Tibial artery (tissue), 4 donors: Measurements from ENCODE around the gene ARRDC2.

Source experiments
- DNase-seq, 2 donors: peaks; one replicate each; pipeline ENCODE4 v3.0.0-alpha.2; 2019
- H3K27ac ChIP-seq, 2 donors: fragments of 200-600 bp; sonication (generic) in 1 of 2; 1 replicate in 1 of 2; 2 replicates in 1 of 2; pipeline ENCODE4 v1.5.1; 2018 to 2019; ENCODE audit warnings: mild to moderate bottlenecking in 1 of 2
- H3K27me3 ChIP-seq, 2 donors: fragments of 200-600 bp; sonication (generic) in 1 of 2; one replicate each; pipeline versions ENCODE4 v1.5.1 to v1.6.0; 2016 to 2019
- H3K36me3 ChIP-seq, 3 donors: fragments of 200-600 bp; sonication (generic) in 2 of 3; one replicate each; pipeline ENCODE4 v1.5.1; 2016 to 2019; ENCODE audit warnings: mild to moderate bottlenecking in 2 of 3
- H3K4me1 ChIP-seq, 4 donors: fragments of 200-600 bp; sonication (generic) in 2 of 4; 1 replicate in 3 of 4; 2 replicates in 1 of 4; pipeline ENCODE4 v1.5.1; 2016 to 2019
- H3K4me3 ChIP-seq, 2 donors: fragments of 200-600 bp; sonication (generic) in 1 of 2; 1 replicate in 1 of 2; 2 replicates in 1 of 2; pipeline ENCODE4 v1.5.1; 2018 to 2019; ENCODE audit warnings: mild to moderate bottlenecking in 2 of 2
- H3K9me3 ChIP-seq, 3 donors: fragments of 200-600 bp; sonication (generic) in 1 of 3; one replicate each; pipeline ENCODE4 v1.5.1; 2016 to 2019
- intact Hi-C: fragments of 100-400 bp; cut with DNase I; formaldehyde crosslinking; loops from one replicate; pipeline ENCODE4 v1.15.0; 2023; ENCODE audit warnings: low total_unique reads
- TF ChIP-seq, protein P1 (sequence below), 2 experiments: fragments of 200-600 bp in 1 of 2; fragments of 450-650 bp in 1 of 2; IDR thresholded peaks; one replicate each; pipeline ENCODE4 v1.5.1; 2017 to 2019; ENCODE audit warnings: antibody characterized with exemption in 2 of 2, mild to moderate bottlenecking in 1 of 2, moderate library complexity in 1 of 2

The ARRDC2 gene

DNA sequence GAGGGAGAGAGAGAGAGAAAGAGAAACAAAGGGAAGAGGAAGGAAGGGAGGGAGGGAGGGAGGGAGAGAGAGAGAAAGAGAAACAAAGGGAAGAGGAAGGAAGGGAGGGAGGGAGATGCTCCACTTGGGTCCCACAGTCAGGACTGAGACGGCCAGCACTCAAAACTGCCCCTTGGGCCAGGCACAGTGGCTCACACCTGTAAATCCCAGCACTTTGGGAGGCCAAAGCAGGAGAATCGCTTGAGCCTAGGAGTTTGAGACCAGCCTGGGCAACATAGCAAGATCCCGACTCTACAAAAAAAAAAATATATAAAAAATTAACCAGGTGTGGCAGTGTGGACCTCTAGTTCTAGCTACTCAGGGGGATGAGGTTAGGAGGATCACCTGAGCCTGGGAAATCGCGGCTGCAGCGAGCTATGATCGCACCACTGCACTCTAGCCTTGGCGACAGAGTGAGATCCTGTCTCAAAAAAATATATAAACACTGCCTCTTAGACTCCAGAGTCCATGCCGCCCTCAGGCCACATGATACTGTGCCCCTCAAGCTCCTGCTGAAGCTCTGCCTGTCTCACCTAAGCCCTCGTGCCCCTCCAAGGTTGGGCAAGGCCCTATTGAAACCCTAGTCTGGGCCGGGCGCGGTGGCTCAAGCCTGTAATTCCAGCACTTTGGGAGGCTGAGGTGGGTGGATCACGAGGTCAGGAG lies 8.4 kb downstream of the ARRDC2 start:
- DNase-seq = no peak
- Histone ChIP-seq H3K4me1 (peaks cover 9 to 96% (median 76%) of the 10 kb centered on the region in 4 donors), H3K27me3 (no peaks in the 10 kb centered on the region), H3K36me3 (peaks cover 35 to 44% (median 42%) of the 10 kb centered on the region in 3 donors), H3K9me3 (no peaks in the 10 kb centered on the region), H3K27ac (peak overlapping the region; percentile 83 to 94), H3K4me3 (no peak overlapping the region)
- intact Hi-C loops = no loop called here
- TF ChIP-seq, protein P1, sequence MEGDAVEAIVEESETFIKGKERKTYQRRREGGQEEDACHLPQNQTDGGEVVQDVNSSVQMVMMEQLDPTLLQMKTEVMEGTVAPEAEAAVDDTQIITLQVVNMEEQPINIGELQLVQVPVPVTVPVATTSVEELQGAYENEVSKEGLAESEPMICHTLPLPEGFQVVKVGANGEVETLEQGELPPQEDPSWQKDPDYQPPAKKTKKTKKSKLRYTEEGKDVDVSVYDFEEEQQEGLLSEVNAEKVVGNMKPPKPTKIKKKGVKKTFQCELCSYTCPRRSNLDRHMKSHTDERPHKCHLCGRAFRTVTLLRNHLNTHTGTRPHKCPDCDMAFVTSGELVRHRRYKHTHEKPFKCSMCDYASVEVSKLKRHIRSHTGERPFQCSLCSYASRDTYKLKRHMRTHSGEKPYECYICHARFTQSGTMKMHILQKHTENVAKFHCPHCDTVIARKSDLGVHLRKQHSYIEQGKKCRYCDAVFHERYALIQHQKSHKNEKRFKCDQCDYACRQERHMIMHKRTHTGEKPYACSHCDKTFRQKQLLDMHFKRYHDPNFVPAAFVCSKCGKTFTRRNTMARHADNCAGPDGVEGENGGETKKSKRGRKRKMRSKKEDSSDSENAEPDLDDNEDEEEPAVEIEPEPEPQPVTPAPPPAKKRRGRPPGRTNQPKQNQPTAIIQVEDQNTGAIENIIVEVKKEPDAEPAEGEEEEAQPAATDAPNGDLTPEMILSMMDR (IDR thresholded peaks at IDR 0.05) = no peak

DNA sequence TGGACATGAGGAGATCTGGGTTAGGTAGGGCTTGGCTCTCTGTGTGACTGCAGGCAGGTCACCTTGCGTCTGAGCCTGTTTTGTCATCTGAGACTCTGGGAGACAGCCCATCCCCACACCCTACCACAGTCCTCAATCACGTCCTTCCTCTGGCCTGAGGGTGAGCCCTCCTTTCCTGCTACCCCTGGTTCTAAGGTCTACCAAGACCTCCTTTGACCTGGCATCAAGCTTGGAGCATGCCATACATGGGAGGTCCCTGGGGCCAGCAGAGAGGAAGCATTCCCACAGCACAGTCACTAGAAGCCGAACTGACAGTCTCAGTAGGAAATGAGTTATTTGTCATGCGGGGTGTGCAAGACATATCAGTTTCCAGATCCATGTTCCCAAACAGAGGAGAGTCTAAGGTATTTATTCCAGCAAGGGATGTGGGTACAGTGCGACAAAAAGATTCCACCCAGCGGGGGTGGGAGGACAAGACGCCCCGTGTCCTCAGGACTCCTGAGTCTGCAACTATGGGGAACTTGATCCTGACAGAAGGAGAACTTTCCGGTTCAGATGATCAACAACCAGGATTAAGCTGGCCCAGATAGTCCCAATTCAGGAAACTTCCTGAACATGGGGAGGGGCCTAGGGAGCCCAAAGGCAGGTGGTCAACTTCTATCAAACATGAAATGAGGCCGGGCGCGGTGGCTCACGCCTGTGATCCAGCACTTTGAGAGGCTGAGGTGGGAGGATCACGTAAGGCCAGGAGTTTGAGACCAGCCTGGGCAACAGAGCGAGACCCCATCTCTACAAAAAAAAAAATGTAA lies 9.5 kb downstream of the ARRDC2 start:
- H3K4me1 ChIP-seq = peaks cover 12 to 98% (median 84%) of the 10 kb centered on the region in 4 donors
- H3K27ac ChIP-seq = peak overlapping the region; percentile 83 to 94
- peaks cover 26 to 33% (median 33%) of the 10 kb centered on the region in 3 donors for H3K36me3 ChIP-seq
- H3K9me3 ChIP-seq = no peaks in the 10 kb centered on the region
- no peak overlapping the region for H3K4me3 ChIP-seq
- H3K27me3 ChIP-seq = no peaks in the 10 kb centered on the region
- TF ChIP-seq, protein P1 (IDR thresholded peaks at IDR 0.05) = no peak
- peak; percentile 54 to 84 for DNase-seq
- intact Hi-C loops = no loop called here

DNA sequence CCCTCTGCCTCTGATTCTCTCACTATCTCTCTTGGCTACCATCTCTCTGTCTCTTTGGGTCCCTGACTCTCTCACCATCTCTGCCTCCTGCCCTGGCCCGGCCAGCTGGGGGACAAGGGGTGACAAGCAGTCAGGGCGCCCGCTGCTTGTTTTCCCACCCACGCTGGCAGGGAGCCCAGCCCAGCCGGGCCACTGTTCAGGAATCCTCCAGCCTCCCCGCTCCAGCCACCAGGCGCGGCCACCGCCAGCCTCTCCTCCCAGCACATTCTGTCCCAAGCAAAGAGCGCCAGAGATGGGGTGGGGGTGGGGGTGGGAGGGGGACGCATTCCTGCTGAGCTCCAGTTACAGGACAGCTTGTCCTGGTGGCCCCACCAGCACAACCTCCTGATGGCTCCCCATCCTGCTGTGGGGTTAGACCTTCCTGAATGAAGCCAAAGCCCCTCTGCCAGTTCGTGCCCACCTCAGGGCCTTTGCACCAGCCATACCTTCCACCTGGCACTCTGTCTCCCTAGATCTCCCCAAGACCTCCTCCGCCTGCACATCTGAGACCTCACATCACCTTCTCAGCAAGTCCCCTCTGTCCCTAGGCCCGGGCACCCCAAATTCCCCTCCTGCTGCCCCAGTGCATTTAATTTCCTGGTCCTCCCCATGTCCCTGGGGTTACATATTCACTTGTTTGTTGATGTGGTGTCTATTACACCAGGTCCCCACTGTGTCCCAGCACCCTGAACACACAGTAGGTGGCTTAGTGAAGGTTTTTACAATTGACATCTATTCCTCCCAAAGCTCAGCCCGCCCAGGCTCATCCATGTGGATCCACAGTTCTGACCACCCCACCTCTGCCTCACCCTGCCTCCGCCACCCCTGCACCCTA lies 12.5 kb downstream of the ARRDC2 start:
- TF ChIP-seq, protein P1 (IDR thresholded peaks at IDR 0.05) = peak; percentile 39
- peaks cover 12 to 90% (median 76%) of the 10 kb centered on the region in 4 donors for H3K4me1 ChIP-seq
- intact Hi-C loops = no loop called here
- peaks cover 0 to 4% (median 3%) of the 10 kb centered on the region in 3 donors for H3K36me3 ChIP-seq
- DNase-seq = peak; percentile 94 to 99
- no peaks in the 10 kb centered on the region for H3K27me3 ChIP-seq
- no peak overlapping the region for H3K4me3 ChIP-seq
- no peaks in the 10 kb centered on the region for H3K9me3 ChIP-seq
- peak overlapping the region; percentile 83 to 94 for H3K27ac ChIP-seq

DNA sequence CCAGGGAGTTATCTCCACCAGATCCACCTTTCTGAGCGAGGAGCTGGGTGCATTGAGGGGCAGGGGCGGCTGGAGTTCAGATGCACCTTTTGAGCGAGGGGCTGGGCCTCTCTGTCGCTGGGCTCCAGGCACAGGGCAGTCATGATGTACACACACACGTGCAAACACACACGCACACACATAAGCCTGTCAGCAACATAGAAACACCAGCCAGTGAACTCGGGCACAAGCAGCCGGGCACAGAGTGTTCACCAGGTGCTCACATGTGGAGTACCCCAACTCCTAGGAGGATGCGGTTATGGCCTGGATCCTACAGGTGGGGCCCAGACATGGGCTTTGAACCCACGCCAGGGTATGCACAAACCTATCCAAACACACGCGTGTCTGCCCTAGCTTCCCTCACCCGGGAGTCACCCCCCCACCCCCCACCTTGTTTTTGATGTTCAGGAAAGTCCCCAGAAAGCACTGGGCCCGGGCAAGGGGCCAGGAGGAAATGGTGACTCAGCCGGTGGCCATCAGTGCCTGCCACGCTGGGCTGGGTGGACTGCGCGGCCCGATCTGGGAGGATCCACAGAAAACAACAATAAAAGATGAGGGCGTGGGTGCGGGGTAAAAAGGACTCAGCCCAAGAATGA lies 13.3 kb downstream of the ARRDC2 start:
- Histone ChIP-seq H3K4me3 (peak overlapping the region in 1 of 2 donors; percentile 7), H3K4me1 (peaks cover 12 to 84% (median 74%) of the 10 kb centered on the region in 4 donors), H3K9me3 (no peaks in the 10 kb centered on the region), H3K27ac (peak overlapping the region; percentile 83 to 94), H3K27me3 (no peaks in the 10 kb centered on the region), H3K36me3 (no peaks in the 10 kb centered on the region)
- peak; percentile 93 to 97 for DNase-seq
- intact Hi-C loops = no loop called here
- TF ChIP-seq, protein P1 (IDR thresholded peaks at IDR 0.05) = no peak
